ENCODE data around the gene BOK. TPM values are rescaled to one million over a fixed set of nuclear protein-coding genes. Genes with fewer than 3 reads are reported as not detected.
A peak's percentile ranks its signal among the peaks of the same experiment; 100 is the strongest.

Gene BOK
- total and polyA plus RNA-seq, 2 of the 13 experiments (the other 11 are each of a cell fraction or from before 2014, with no cell fraction given) = 35.5 to 39.2 TPM

DNA sequence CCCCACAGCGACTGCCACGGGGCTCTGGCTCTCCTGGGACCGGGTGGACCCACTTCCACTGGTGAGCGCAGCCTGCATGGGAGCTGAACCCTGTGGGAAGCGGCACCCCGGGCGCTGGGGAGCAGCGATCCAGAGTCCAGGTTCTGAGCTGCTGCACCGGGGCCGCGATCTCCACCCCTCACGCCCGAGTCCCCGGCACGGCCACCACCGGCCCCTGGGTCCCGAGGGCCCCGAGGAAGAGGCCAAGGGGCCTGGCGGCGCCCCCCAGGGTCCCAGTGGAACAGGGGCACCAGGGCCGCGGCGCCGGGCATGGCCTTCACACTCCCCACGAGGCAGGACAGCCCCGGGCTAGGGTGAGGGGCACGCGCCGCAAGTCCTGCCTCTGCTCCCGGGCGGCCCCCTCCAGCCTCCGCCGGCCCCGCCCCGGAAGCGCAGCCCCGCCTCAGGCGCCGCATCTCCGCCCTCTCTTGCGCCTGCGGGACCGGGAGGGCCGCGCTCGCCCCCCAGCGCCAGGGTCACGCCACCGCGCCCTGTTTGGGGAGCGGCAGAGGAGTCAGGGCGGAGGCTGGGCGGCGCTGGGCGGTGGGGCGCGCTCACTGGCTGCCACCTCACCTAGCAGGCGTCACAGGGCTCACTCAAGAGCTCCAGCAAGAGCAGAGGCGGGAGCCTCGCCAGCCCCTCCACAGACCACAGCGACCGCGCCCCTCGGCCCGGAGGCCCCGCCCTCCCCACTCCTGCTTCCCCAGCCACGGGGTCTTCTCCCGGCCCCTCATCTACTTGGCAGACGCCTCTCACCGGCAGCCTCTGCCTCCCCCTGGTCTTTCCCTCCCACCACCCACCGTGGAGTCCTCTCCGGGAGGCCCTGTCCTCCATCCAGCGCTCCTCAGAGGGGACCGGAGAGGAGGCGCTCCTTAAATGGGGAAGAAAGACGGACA is 51.6 kb downstream of the BOK start (continued):
- TF ChIP-seq ZFY (CRISPR knock-in tag; IDR thresholded peaks at IDR 0.05) (peak; percentile 95), ZNF17 (CRISPR knock-in tag; IDR thresholded peaks at IDR 0.05) (no peak), ZFP36 (IDR thresholded peaks at IDR 0.05; ENCODE audit: borderline replicate concordance, low read depth, low read length, partially characterized antibody) (no peak), KAT8 (CRISPR knock-in tag; IDR thresholded peaks at IDR 0.05) (peak; percentile 60), ZNF598 (CRISPR knock-in tag; IDR thresholded peaks at IDR 0.05; ENCODE audit: borderline replicate concordance) (no peak), HMG20B (CRISPR knock-in tag; conservative IDR thresholded peaks at IDR 0.05) (0 out of 2 replicates have a peak, but pooled peaks have one; percentile 19), ESRRA (CRISPR knock-in tag; IDR thresholded peaks at IDR 0.05; ENCODE audit: low read depth) (no peak; the same call in 1 of the 2 replicates), HNF1A (IDR thresholded peaks at IDR 0.05; ENCODE audit: low read depth) (no peak), HNF1A (CRISPR knock-in tag; IDR thresholded peaks at IDR 0.05; ENCODE audit: borderline replicate concordance) (peak; percentile 64; the same call in 1 of the 2 replicates), CEBPG (CRISPR knock-in tag; IDR thresholded peaks at IDR 0.05) (no peak; the same call in 1 of the 2 replicates), MAFF (IDR thresholded peaks at IDR 0.05; ENCODE audit: low read depth, low read length) (no peak), ZNF747 (CRISPR knock-in tag; IDR thresholded peaks at IDR 0.05; ENCODE audit: borderline replicate concordance) (peak; percentile 84; the same call in 1 of the 2 replicates)
- TF ChIP-seq, protein P1, sequence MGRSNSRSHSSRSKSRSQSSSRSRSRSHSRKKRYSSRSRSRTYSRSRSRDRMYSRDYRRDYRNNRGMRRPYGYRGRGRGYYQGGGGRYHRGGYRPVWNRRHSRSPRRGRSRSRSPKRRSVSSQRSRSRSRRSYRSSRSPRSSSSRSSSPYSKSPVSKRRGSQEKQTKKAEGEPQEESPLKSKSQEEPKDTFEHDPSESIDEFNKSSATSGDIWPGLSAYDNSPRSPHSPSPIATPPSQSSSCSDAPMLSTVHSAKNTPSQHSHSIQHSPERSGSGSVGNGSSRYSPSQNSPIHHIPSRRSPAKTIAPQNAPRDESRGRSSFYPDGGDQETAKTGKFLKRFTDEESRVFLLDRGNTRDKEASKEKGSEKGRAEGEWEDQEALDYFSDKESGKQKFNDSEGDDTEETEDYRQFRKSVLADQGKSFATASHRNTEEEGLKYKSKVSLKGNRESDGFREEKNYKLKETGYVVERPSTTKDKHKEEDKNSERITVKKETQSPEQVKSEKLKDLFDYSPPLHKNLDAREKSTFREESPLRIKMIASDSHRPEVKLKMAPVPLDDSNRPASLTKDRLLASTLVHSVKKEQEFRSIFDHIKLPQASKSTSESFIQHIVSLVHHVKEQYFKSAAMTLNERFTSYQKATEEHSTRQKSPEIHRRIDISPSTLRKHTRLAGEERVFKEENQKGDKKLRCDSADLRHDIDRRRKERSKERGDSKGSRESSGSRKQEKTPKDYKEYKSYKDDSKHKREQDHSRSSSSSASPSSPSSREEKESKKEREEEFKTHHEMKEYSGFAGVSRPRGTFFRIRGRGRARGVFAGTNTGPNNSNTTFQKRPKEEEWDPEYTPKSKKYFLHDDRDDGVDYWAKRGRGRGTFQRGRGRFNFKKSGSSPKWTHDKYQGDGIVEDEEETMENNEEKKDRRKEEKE (IDR thresholded peaks at IDR 0.05) = no peak
- TF ChIP-seq, protein P2, sequence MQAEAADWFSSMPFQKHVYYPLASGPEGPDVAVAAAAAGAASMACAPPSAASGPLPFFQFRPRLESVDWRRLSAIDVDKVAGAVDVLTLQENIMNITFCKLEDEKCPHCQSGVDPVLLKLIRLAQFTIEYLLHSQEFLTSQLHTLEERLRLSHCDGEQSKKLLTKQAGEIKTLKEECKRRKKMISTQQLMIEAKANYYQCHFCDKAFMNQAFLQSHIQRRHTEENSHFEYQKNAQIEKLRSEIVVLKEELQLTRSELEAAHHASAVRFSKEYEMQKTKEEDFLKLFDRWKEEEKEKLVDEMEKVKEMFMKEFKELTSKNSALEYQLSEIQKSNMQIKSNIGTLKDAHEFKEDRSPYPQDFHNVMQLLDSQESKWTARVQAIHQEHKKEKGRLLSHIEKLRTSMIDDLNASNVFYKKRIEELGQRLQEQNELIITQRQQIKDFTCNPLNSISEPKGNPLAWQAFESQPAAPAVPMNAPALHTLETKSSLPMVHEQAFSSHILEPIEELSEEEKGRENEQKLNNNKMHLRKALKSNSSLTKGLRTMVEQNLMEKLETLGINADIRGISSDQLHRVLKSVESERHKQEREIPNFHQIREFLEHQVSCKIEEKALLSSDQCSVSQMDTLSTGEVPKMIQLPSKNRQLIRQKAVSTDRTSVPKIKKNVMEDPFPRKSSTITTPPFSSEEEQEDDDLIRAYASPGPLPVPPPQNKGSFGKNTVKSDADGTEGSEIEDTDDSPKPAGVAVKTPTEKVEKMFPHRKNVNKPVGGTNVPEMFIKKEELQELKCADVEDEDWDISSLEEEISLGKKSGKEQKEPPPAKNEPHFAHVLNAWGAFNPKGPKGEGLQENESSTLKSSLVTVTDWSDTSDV (CRISPR knock-in tag; IDR thresholded peaks at IDR 0.05) = peak; percentile 66; the same call in 1 of the 2 replicates
- TF ChIP-seq, protein P3, sequence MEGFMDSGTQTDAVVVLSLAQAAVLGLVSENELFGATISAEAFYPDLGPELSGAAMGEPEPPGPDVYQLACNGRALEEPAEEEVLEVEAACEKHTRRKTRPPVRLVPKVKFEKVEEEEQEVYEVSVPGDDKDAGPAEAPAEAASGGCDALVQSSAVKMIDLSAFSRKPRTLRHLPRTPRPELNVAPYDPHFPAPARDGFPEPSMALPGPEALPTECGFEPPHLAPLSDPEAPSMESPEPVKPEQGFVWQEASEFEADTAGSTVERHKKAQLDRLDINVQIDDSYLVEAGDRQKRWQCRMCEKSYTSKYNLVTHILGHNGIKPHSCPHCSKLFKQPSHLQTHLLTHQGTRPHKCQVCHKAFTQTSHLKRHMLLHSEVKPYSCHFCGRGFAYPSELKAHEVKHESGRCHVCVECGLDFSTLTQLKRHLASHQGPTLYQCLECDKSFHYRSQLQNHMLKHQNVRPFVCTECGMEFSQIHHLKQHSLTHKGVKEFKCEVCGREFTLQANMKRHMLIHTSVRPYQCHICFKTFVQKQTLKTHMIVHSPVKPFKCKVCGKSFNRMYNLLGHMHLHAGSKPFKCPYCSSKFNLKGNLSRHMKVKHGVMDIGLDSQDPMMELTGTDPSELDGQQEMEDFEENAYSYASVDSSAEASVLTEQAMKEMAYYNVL (CRISPR knock-in tag; IDR thresholded peaks at IDR 0.05; ENCODE audit: borderline replicate concordance) = peak; percentile 76
